NCI-H146 (cell line): ENCODE data around the gene NAPB.
A peak's percentile ranks its signal among the peaks of the same experiment; 100 is the strongest.
"Not testable (repeated sequence)": the region's sequence is repeated elsewhere in the genome, so short reads cannot be mapped to it uniquely, and the experiment has no call there.

ENCODE experiments used
- DNase-seq: peaks from one replicate; lab custom pipeline; 2025; lab: John Stamatoyannopoulos, UW

Gene NAPB

GRCh38 chr20:23367770-23368169, 53.5 kb downstream of the NAPB start:
- DNase-seq, result no peak

- DNase-seq, result no peak
Observed at GRCh38 chr20:23366384-23366783, 54.9 kb downstream of the NAPB start.

- DNase-seq, result no peak
Observed at GRCh38 chr20:23365390-23366165, 55.7 kb downstream of the NAPB start.

GRCh38 chr20:23363257-23363649, 58.0 kb downstream of the NAPB start:
- DNase-seq, result no peak

DNA sequence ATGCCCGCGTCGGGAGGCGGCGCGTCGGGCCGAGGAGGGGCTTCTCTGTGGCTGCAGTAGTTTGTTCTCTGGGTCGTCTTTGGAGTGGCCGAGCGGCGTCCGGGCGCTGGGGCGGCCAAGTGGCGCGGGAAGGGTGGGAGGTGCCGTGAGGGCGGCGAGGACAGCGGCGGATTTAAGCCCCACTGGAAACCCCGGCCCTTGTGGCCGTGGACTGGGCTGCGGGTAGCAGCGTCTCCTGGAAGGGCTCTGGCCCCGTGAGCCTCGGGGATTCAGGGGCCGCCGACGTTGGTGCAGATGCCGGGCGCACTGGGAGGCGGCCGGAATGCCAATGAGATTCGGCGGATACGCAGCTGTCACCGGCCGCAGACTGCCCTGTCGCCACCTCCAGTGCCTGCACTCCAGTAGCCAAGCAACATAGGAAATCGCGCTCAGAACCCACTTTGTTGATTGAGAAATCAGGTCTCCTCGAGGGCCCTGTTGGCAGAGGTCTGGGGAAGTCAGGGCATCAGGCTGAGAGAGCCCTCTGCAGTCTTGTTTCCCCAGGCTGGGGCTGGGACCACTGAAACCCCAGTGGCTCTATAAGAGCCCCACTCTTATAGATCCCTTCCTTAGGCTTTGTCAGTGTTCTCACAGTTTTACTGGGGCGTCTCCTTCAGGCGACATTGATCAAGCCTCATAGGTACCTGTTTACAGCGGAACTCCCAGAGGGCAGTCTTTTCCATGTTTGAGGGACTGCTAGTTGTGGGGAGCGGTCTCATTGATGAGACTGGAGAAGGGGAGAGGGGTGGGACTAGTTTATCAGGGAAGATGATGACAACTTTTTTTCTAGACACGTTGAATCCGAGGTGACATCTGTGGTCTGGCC, 58.7 kb downstream of the NAPB start:
- peak; percentile 62 for DNase-seq

GRCh38 chr20:23361476-23362391, 59.6 kb downstream of the NAPB start, which contains the start of gene GZF1:
Gene GZF1, plus strand, starts transcription at chr20:23362182. Its CDS starts 2,202 bp downstream, at chr20:23364384.
- peak; percentile 99 for DNase-seq

DNA sequence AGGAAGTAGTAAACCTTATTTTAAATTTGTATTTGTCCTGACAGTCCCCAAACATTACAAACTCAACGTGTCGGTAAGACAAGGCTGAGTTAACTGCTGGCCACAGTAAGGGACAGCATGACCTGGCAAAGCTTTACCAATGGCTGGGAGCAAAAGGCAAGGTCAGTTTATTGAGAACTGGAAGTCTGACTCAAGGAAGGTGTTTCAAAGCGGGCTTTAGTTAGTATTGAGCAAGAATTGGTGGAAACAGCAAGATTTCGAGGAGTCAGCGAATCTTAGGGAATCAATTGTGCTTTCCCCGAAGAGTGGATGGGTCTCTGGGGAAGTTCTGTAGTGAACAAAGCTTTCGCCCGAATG, 60.2 kb downstream of the NAPB start:
- DNase-seq, result peak; percentile 57

GRCh38 chr20:23360531-23360930, 60.8 kb downstream of the NAPB start:
- no peak for DNase-seq

GRCh38 chr20:23358923-23359593, 62.2 kb downstream of the NAPB start:
- DNase-seq, result no peak

DNA sequence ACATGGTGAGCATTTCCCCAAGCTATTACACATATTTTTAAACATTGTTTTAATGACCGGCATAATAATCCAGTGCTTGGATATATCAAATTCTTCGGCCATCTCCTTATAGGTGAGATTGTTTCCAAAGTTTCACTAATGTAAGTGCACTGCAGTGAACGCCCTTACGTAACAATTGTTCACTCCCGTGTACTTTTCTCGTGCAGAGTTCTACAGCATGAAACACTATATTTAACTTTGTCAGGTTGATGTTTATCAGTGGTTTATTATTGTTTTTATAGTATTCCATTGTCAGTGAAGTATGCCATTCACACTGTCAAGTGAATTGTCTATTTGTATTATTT, 62.8 kb downstream of the NAPB start:
- DNase-seq, result no peak

GRCh38 chr20:23357767-23358562, 63.3 kb downstream of the NAPB start:
- DNase-seq, result peak; percentile 100

DNA sequence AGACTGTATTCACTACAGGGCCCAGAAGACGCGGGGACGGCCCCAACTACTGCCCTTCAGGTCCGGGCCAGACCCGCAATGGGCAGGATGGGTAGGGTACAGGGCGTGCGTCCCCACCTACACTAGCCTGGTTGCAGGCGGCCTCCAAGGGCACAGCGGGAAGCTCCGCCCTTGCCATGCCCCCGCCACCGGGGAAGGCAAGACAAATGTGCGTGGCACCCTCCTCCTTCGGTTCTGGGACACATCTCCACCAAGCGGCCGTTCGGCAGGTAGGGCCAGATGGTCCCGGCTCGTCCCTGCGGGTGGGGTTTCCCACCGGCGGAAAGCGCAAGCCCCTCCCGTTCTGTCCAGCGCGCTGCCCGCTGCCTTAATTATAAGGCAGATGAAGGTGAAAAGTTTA, 65.1 kb downstream of the NAPB start:
- DNase-seq, result no peak

- DNase-seq, result peak; percentile 73
Observed at GRCh38 chr20:23350904-23351838, 70.1 kb downstream of the NAPB start.

DNA sequence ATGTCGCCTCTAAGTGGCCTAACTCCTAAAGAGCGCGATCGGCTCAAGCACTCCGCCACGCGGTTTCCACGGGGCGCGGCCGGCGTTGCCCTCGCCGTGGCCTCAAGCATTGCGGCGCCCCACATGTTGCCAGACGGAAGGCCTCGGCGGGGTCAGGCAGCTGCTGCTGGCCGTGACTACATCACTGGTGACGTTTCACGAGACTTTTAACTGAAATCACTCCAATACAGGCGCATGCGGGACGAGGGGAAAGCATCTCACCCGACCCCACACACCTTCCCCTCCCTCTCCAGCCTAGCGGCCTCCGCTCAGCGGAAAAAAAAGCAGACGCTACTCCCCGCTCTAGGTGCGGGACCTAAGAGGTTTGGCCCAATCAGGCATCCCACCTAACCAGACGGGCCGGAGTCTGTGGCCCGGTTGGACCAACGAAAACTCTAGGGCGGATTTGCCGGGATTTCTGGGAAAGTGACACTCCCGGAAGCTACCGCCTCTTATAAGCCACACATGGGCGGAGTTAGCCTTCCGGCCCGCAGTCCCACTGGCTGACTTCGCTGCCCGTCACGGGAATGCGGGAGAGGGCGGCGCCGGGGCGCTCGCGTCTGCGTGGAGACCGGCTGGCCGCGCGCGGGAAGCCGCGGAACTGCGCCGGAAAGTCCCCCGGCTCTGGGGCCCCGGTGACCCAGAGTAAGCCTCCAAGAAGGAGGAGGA, 70.9 kb downstream of the NAPB start, which contains the start of gene NXT1:
Gene NXT1 (plus strand): TSS at position 596 of the 708 bp plus-strand sequence. CDS start 3,251 bp downstream, outside the sequence.
- peak; percentile 99 for DNase-seq

- DNase-seq, result peak; percentile 86
Observed at GRCh38 chr20:23349338-23350195, 71.7 kb downstream of the NAPB start.

DNA sequence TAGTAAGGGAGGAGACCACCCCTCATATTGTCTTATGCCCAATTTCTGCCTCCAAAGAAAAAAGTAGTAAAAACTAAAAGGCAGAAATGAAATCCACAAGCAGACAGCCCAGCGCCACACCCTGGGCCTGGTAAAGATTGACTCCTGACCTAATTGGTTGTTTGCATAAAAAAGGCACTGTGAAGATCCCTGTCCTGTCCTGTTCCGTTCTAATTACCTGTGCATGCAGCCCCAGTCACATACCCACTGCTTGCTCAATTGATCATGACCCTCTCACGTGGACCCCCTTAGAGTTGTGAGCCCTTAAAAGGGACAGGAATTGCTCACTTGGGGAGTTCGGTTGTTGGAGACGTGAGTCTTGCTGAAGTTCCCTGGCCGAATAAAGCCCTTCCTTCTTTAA, 72.8 kb downstream of the NAPB start:
- not testable (repeated sequence) for DNase-seq

DNA sequence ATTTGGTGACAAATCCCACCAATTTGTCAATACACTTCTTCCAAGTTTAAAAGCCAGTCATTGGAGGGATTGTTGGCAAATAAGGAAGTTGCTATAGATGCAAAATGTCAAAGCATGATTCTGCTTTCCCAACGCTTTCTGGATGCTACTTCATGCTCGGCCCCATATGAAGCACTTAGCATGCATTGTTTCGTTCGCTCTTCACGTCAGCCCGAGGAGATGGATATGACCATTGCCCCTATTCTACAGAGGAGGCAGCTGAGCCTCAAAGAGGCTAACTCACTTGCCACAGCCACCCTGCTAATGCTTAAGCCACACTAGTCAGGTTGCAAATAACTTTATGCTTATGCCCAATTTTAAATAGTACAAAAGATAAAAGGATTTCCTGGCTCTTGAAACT, 73.5 kb downstream of the NAPB start:
- no peak for DNase-seq

DNA sequence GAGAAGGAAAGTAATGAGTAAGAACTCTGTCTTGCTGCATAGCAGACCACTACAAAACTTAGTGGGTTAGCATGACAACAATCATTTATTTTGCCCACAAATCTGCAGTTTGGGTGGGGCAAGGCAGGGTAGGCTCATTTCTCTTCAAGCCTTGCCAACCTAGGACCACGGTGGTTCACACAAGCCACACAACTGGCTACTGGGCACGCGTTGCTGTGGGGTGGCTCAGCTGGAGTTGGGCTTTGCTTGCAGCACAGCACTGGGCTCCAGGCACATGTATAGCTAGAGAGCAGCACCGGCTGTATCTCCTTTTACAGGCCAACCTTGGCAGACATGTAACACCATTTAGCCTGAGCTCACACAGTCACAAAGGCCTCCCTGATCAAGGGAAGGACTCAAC, 75.3 kb downstream of the NAPB start:
- DNase-seq, result no peak
